Hematopoietic multipotent progenitor cell (in vitro differentiated cells): ENCODE results near the gene PLCD1. TPM values are rescaled to one million over a fixed set of nuclear protein-coding genes. Genes with fewer than 3 reads are reported as not detected.
A peak's percentile ranks its signal among the peaks of the same experiment; 100 is the strongest.
"Not testable (repeated sequence)": the region's sequence is repeated elsewhere in the genome, so short reads cannot be mapped to it uniquely, and the experiment has no call there.

Experiments
- DNase-seq, 3 donors: peaks; one replicate each; pipeline ENCODE4 v3.0.0-alpha.2; 2011 to 2015; ENCODE audit warnings: low read depth in 2 of 3, low spot score in 2 of 3
- total RNA-seq: library from RNA; depleted of rRNA; stranded (reverse); fragments of >200 nt; gene quantifications from one replicate; pipeline ENCODE4 v1.2.3, GENCODE V29; 2012

Gene PLCD1
- total RNA-seq, result 12.1 TPM

- DNase-seq, result peak in 2 of 3 donors; percentile 22 to 24
Measured at GRCh38 chr3:38029400-38030125, at the start of gene PLCD1. PLCD1 (minus strand) TSS chr3:38029642; CDS start chr3:38029539, 103 bp downstream.

- not testable (repeated sequence) for DNase-seq
Measured at GRCh38 chr3:38077073-38077472, 47.6 kb upstream of the PLCD1 start.

- DNase-seq, result no peak
Measured at GRCh38 chr3:38070013-38070412, 40.6 kb upstream of the PLCD1 start.

GRCh38 chr3:38067508-38068233 lies 38.2 kb upstream of the PLCD1 start:
- no peak for DNase-seq

- DNase-seq, result not testable (repeated sequence)
Measured at GRCh38 chr3:38064453-38064852, 35.0 kb upstream of the PLCD1 start.

GRCh38 chr3:38062809-38063208 lies 33.4 kb upstream of the PLCD1 start:
- DNase-seq, result no peak

GRCh38 chr3:38059591-38059990 lies 30.1 kb upstream of the PLCD1 start:
- DNase-seq, result no peak

- DNase-seq, result no peak
Measured at GRCh38 chr3:38059148-38059547, 29.7 kb upstream of the PLCD1 start.

GRCh38 chr3:38054499-38055001 lies 25.1 kb upstream of the PLCD1 start:
- DNase-seq, result peak in 1 of 3 donors; percentile 40

- not testable (repeated sequence) for DNase-seq
Measured at GRCh38 chr3:38053813-38054498, 24.5 kb upstream of the PLCD1 start.

- not testable (repeated sequence) for DNase-seq
Measured at GRCh38 chr3:38053286-38053685, 23.8 kb upstream of the PLCD1 start.

GRCh38 chr3:38051131-38051530 lies 21.7 kb upstream of the PLCD1 start:
- DNase-seq, result no peak

- DNase-seq, result no peak
Measured at GRCh38 chr3:38049358-38050126, 20.1 kb upstream of the PLCD1 start.

GRCh38 chr3:38047896-38048295 lies 18.5 kb upstream of the PLCD1 start:
- no peak for DNase-seq

GRCh38 chr3:38046821-38047220 lies 17.4 kb upstream of the PLCD1 start:
- DNase-seq, result no peak

- DNase-seq, result no peak
Measured at GRCh38 chr3:38046027-38046426, 16.6 kb upstream of the PLCD1 start.

- no peak for DNase-seq
Measured at GRCh38 chr3:38043486-38043885, 14.0 kb upstream of the PLCD1 start.

- no peak for DNase-seq
Measured at GRCh38 chr3:38040401-38040800, 11.0 kb upstream of the PLCD1 start.

- peak in 2 of 3 donors; percentile 79 to 82 for DNase-seq
Measured at GRCh38 chr3:38039899-38040261, 10.4 kb upstream of the PLCD1 start.

- peak; percentile 76 to 79 (median 77) for DNase-seq
Measured at GRCh38 chr3:38039101-38039898, 9.9 kb upstream of the PLCD1 start, which contains the start of gene DLEC1. DLEC1 (plus strand) TSS chr3:38039208; CDS start chr3:38039226, 18 bp downstream.
